ENCODE data around the gene CACNA2D3. TPM values are rescaled to one million over a fixed set of nuclear protein-coding genes. Genes with fewer than 3 reads are reported as not detected.

CACNA2D3 gene
- total RNA-seq, 2 donors from 2014 or later, result 0.97 TPM; not detected in 1

- Histone ChIP-seq H3K4me1 (ENCODE audit: control insufficient read depth, insufficient read depth, low read length) (peaks cover 7% of the 10 kb centered on the region), H3K9ac (ENCODE audit: extremely low read depth, low read length, poor library complexity, severe bottlenecking) (no peak overlapping the region), H3K9me3 (ENCODE audit: control insufficient read depth, low read length) (no peaks in the 10 kb centered on the region), H3K4me3 (ENCODE audit: low read length) (no peak overlapping the region), H3K27me3 (ENCODE audit: control insufficient read depth, insufficient read depth, low read length, poor library complexity, severe bottlenecking) (no peaks in the 10 kb centered on the region), H3K36me3 (ENCODE audit: control insufficient read depth, insufficient read depth, low read length) (no peaks in the 10 kb centered on the region), H3K27ac (ENCODE audit: low read depth, low read length) (no peak overlapping the region)
- DNase-seq, result no peak
- H3K4me3 Mint-ChIP-seq, result no peak overlapping the region
- WGBS, 2 experiments (ENCODE audit: insufficient coverage in 1 of 2, insufficient read length in 1 of 2), result 47 to 86% methylated on average over 2 to 3 of the region's 3 CpGs
- H3K27ac Mint-ChIP-seq, result no peak overlapping the region
- peaks cover 3% of the 10 kb centered on the region for H3K9me3 Mint-ChIP-seq
- no peaks in the 10 kb centered on the region for H3K36me3 Mint-ChIP-seq (ENCODE audit: low read depth)
- no peak for TF ChIP-seq CTCF (conservative IDR thresholded peaks at IDR 0.05)
- peaks cover 36% of the 10 kb centered on the region for H3K4me1 Mint-ChIP-seq
- no peaks in the 10 kb centered on the region for H3K27me3 Mint-ChIP-seq (ENCODE audit: insufficient read depth)
These were observed 183.2 kb downstream of the CACNA2D3 start for GRCh38 chr3:54305409-54306099.

DNA sequence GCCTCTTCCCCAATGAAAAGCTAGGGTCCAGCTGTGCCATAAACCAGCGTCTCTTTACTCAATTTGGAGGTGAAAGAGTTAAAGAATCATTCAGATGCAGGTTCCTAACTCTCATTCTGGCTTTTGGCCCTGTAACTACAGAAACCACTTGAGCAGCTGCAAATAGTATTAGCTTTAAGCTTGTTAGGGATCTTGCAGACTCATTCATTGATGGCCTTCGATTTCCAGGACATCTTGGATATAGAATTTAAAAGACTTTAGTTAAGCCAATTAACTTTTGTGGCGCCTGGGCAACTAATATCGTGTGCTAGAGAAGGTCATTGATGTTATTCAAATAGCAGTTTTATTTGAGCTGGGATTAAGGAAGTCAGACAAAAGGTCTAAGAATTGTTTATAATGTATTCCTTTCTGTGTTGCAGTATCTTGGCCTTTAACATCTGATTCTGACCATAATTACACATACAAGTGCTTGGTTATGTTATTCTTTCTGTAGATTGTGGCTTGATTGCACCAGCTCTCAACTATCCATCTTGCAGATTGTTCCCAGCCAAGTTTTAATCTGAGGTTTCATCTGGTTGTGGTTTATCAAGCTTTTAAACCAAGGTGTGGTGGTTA lies 185.3 kb downstream of the CACNA2D3 start:
- no peaks in the 10 kb centered on the region for H3K36me3 ChIP-seq (ENCODE audit: control insufficient read depth, insufficient read depth, low read length)
- Mint-ChIP-seq H3K27ac (no peak overlapping the region), H3K4me1 (peaks cover 36% of the 10 kb centered on the region), H3K9me3 (peaks cover 3% of the 10 kb centered on the region), H3K36me3 (ENCODE audit: low read depth) (no peaks in the 10 kb centered on the region), H3K4me3 (no peak overlapping the region), H3K27me3 (ENCODE audit: insufficient read depth) (no peaks in the 10 kb centered on the region)
- no peak for DNase-seq
- no peaks in the 10 kb centered on the region for H3K9me3 ChIP-seq (ENCODE audit: control insufficient read depth, low read length)
- no peak overlapping the region for H3K27ac ChIP-seq (ENCODE audit: low read depth, low read length)
- no peak overlapping the region for H3K9ac ChIP-seq (ENCODE audit: extremely low read depth, low read length, poor library complexity, severe bottlenecking)
- H3K4me1 ChIP-seq (ENCODE audit: control insufficient read depth, insufficient read depth, low read length), result peaks cover 7% of the 10 kb centered on the region
- 74 to 86% methylated on average over 4 of the region's 4 CpGs for WGBS, 2 experiments (ENCODE audit: insufficient coverage in 1 of 2, insufficient read length in 1 of 2)
- H3K4me3 ChIP-seq (ENCODE audit: low read length), result no peak overlapping the region
- H3K27me3 ChIP-seq (ENCODE audit: control insufficient read depth, insufficient read depth, low read length, poor library complexity, severe bottlenecking), result no peaks in the 10 kb centered on the region
- no peak for TF ChIP-seq CTCF (conservative IDR thresholded peaks at IDR 0.05)

DNA sequence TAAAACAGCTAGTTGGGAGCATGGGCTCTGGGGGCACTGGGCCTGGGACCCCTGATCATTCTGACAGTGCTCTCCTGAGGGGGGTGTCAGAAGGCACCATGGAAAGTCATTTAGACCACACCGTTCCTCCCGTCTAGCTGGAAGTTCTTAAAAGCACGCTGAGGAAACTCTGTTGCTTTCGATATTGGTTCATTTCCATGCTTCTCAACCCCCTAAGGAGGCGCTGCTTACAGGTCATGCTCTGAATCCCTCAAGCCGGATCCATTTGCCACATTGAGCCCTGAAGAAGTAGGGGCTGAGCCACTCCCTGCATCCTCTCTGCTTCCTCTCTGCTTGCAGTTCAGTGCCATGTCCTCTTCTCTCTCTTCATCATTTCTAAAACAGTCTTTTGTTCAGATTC lies 187.2 kb downstream of the CACNA2D3 start:
- no peaks in the 10 kb centered on the region for H3K27me3 ChIP-seq (ENCODE audit: control insufficient read depth, insufficient read depth, low read length, poor library complexity, severe bottlenecking)
- Mint-ChIP-seq H3K36me3 (ENCODE audit: low read depth) (no peaks in the 10 kb centered on the region), H3K9me3 (peaks cover 3% of the 10 kb centered on the region), H3K27me3 (ENCODE audit: insufficient read depth) (no peaks in the 10 kb centered on the region), H3K4me1 (peaks cover 25% of the 10 kb centered on the region), H3K4me3 (no peak overlapping the region), H3K27ac (no peak overlapping the region)
- no peak for DNase-seq
- no peak overlapping the region for H3K9ac ChIP-seq (ENCODE audit: extremely low read depth, low read length, poor library complexity, severe bottlenecking)
- 85 to 98% methylated on average over 6 of the region's 6 CpGs for WGBS, 2 experiments (ENCODE audit: insufficient coverage in 1 of 2, insufficient read length in 1 of 2)
- H3K36me3 ChIP-seq (ENCODE audit: control insufficient read depth, insufficient read depth, low read length), result no peaks in the 10 kb centered on the region
- H3K4me3 ChIP-seq (ENCODE audit: low read length), result no peak overlapping the region
- no peak for TF ChIP-seq CTCF (conservative IDR thresholded peaks at IDR 0.05)
- peaks cover 7% of the 10 kb centered on the region for H3K4me1 ChIP-seq (ENCODE audit: control insufficient read depth, insufficient read depth, low read length)
- H3K27ac ChIP-seq (ENCODE audit: low read depth, low read length), result no peak overlapping the region
- H3K9me3 ChIP-seq (ENCODE audit: control insufficient read depth, low read length), result no peaks in the 10 kb centered on the region

Data from endodermal cell (in vitro differentiated cells).